ENCODE measurements around the gene ICAM1.

- no peak for TF ChIP-seq CTCF (IDR thresholded peaks at IDR 0.05)
- no peak for TF ChIP-seq POLR2AphosphoS5 (IDR thresholded peaks at IDR 0.05)
- TF ChIP-seq POLR2A (IDR thresholded peaks at IDR 0.05): no peak
These were observed 61.4 kb downstream of the ICAM1 start for GRCh38 chr19:10332158-10332964.
